Measurements from ENCODE around the gene TCP1. TPM values are rescaled to one million over a fixed set of nuclear protein-coding genes. Genes with fewer than 3 reads are reported as not detected.
A peak's percentile ranks its signal among the peaks of the same experiment; 100 is the strongest.
"Not testable (repeated sequence)": the region's sequence is repeated elsewhere in the genome, so short reads cannot be mapped to it uniquely, and the experiment has no call there.

The TCP1 gene
- total and polyA plus RNA-seq, 12 donors, result 59.0 to 290 (median 118) TPM

GRCh38 chr6:159826968-159827647 is 37.7 kb upstream of the TCP1 start:
- Histone ChIP-seq H3K4me1 (replicated peaks in 1 of 2) (no peaks in the 10 kb centered on the region), H3K36me3 (replicated peaks in 1 of 2) (no peaks in the 10 kb centered on the region), H3K9me3 (replicated peaks in 1 of 3) (no peaks in the 10 kb centered on the region), H3K27me3 (no peaks in the 10 kb centered on the region), H3K4me3 (no peak overlapping the region), H3K27ac (no peak overlapping the region)
- TF ChIP-seq CTCF (IDR thresholded peaks at IDR 0.05), result no peak
- no peak for TF ChIP-seq POLR2A (IDR thresholded peaks at IDR 0.05)
- peak in 1 of 7 donors; percentile 35 for DNase-seq
- 54 to 65% (median 60%) methylated on average over 16 of the region's 16 CpGs for WGBS, 4 donors
- intact Hi-C loops (cut with DNase I), result no loop called here

GRCh38 chr6:159826004-159826403 is 36.6 kb upstream of the TCP1 start:
- Histone ChIP-seq H3K36me3 (replicated peaks in 1 of 2) (no peaks in the 10 kb centered on the region), H3K9me3 (replicated peaks in 1 of 3) (no peaks in the 10 kb centered on the region), H3K4me1 (replicated peaks in 1 of 2) (no peaks in the 10 kb centered on the region), H3K27me3 (no peaks in the 10 kb centered on the region), H3K27ac (no peak overlapping the region), H3K4me3 (no peak overlapping the region)
- TF ChIP-seq POLR2A (IDR thresholded peaks at IDR 0.05) (no peak), CTCF (IDR thresholded peaks at IDR 0.05) (no peak)
- no peak for DNase-seq
- intact Hi-C loops (cut with DNase I), result no loop called here
- 88 to 98% (median 94%) methylated on average over 13 of the region's 13 CpGs for WGBS, 4 donors

GRCh38 chr6:159824690-159825089 is 35.3 kb upstream of the TCP1 start:
- intact Hi-C loops (cut with DNase I); H3K9me3 ChIP-seq (replicated peaks in 1 of 3); H3K4me3 ChIP-seq; H3K36me3 ChIP-seq (replicated peaks in 1 of 2); H3K4me1 ChIP-seq (replicated peaks in 1 of 2); H3K27me3 ChIP-seq; H3K27ac ChIP-seq; DNase-seq: not testable (repeated sequence)
- 88 to 92% (median 89%) methylated on average over 9 of the region's 9 CpGs for WGBS, 4 donors

GRCh38 chr6:159823953-159824352 is 34.6 kb upstream of the TCP1 start:
- TF ChIP-seq POLR2A (IDR thresholded peaks at IDR 0.05), result no peak
- TF ChIP-seq CTCF (IDR thresholded peaks at IDR 0.05), result no peak
- H3K27ac ChIP-seq, result no peak overlapping the region
- no peaks in the 10 kb centered on the region for H3K4me1 ChIP-seq (replicated peaks in 1 of 2)
- H3K4me3 ChIP-seq, result no peak overlapping the region
- 95 to 100% (median 95%) methylated on average over 3 of the region's 3 CpGs for WGBS, 4 donors
- no peaks in the 10 kb centered on the region for H3K9me3 ChIP-seq (replicated peaks in 1 of 3)
- H3K36me3 ChIP-seq (replicated peaks in 1 of 2), result no peaks in the 10 kb centered on the region
- intact Hi-C loops (cut with DNase I), result no loop called here
- no peaks in the 10 kb centered on the region for H3K27me3 ChIP-seq
- no peak for DNase-seq

GRCh38 chr6:159821726-159822125 is 32.3 kb upstream of the TCP1 start:
- no peaks in the 10 kb centered on the region for H3K27me3 ChIP-seq
- intact Hi-C loops (cut with DNase I), result no loop called here
- DNase-seq, result no peak
- no peaks in the 10 kb centered on the region for H3K4me1 ChIP-seq (replicated peaks in 1 of 2)
- H3K27ac ChIP-seq, result no peak overlapping the region
- no peaks in the 10 kb centered on the region for H3K9me3 ChIP-seq (replicated peaks in 1 of 3)
- H3K4me3 ChIP-seq, result no peak overlapping the region
- no peak for TF ChIP-seq CTCF (IDR thresholded peaks at IDR 0.05)
- TF ChIP-seq POLR2A (IDR thresholded peaks at IDR 0.05), result no peak
- no peaks in the 10 kb centered on the region for H3K36me3 ChIP-seq (replicated peaks in 1 of 2)
- 87 to 90% (median 88%) methylated on average over 8 to 10 of the region's 10 CpGs for WGBS, 4 donors
